ENCODE measurements around the gene BLOC1S3. TPM values are rescaled to one million over a fixed set of nuclear protein-coding genes. Genes with fewer than 3 reads are reported as not detected.
A peak's percentile ranks its signal among the peaks of the same experiment; 100 is the strongest.

Gene BLOC1S3
- total and polyA plus RNA-seq, 2 of the 13 experiments (the other 11 are each of a cell fraction or from before 2014, with no cell fraction given) = 4.3 to 4.8 TPM

DNA sequence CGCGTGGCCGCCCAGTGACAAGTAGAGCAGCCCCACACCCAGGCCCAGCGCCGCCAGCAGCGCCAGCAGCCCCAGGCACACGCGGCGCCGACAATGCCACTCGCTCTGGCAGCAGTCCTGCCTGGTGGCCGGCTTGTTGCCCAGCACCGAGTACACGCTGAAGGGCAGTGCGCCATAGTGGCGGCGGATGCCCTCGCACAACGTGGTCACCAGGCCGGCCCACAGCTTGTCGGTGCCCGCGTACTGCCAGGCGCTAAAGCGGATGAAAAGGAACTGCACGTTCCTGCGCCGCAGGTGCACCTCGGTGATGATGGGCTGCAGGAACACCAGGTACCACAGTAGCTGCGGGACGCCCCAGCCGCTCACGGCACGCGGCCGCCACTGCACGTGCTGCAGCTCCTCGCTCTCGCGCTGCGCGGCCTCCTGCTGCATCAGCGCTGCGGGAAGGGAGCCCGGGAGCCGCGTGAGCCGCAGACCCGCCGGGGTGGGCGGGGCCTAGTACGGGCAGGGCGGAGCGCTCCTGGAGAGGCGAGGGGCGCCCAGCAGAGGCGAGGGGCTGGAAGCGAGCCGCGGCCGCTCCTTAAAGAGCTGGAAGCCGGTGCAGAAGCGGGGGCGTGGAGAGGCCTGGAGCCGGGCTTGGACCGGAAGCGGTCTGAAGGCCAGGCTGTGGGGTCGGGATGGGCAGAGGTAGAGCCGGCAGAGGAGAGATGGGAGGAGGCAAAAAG, 25.1 kb upstream of the BLOC1S3 start (continued):
- TF ChIP-seq, protein P1, sequence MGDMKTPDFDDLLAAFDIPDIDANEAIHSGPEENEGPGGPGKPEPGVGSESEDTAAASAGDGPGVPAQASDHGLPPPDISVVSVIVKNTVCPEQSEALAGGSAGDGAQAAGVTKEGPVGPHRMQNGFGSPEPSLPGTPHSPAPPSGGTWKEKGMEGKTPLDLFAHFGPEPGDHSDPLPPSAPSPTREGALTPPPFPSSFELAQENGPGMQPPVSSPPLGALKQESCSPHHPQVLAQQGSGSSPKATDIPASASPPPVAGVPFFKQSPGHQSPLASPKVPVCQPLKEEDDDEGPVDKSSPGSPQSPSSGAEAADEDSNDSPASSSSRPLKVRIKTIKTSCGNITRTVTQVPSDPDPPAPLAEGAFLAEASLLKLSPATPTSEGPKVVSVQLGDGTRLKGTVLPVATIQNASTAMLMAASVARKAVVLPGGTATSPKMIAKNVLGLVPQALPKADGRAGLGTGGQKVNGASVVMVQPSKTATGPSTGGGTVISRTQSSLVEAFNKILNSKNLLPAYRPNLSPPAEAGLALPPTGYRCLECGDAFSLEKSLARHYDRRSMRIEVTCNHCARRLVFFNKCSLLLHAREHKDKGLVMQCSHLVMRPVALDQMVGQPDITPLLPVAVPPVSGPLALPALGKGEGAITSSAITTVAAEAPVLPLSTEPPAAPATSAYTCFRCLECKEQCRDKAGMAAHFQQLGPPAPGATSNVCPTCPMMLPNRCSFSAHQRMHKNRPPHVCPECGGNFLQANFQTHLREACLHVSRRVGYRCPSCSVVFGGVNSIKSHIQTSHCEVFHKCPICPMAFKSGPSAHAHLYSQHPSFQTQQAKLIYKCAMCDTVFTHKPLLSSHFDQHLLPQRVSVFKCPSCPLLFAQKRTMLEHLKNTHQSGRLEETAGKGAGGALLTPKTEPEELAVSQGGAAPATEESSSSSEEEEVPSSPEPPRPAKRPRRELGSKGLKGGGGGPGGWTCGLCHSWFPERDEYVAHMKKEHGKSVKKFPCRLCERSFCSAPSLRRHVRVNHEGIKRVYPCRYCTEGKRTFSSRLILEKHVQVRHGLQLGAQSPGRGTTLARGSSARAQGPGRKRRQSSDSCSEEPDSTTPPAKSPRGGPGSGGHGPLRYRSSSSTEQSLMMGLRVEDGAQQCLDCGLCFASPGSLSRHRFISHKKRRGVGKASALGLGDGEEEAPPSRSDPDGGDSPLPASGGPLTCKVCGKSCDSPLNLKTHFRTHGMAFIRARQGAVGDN (CRISPR knock-in tag; IDR thresholded peaks at IDR 0.05) = peak; percentile 54
- TF ChIP-seq HOMEZ (CRISPR knock-in tag; IDR thresholded peaks at IDR 0.05; ENCODE audit: low read depth) (no peak), ZNF121 (CRISPR knock-in tag; IDR thresholded peaks at IDR 0.05) (no peak), ZNF501 (CRISPR knock-in tag; IDR thresholded peaks at IDR 0.05) (peak; percentile 19; the same call in 1 of the 2 replicates), BATF2 (CRISPR knock-in tag; IDR thresholded peaks at IDR 0.05) (0 out of 2 replicates have a peak, but pooled peaks have one; percentile 40), RFXAP (CRISPR knock-in tag; IDR thresholded peaks at IDR 0.05; ENCODE audit: borderline replicate concordance) (no peak), ZBTB7A (CRISPR knock-in tag; IDR thresholded peaks at IDR 0.05) (0 out of 2 replicates have a peak, but pooled peaks have one; percentile 23)
- TF ChIP-seq, protein P2, sequence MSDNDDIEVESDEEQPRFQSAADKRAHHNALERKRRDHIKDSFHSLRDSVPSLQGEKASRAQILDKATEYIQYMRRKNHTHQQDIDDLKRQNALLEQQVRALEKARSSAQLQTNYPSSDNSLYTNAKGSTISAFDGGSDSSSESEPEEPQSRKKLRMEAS (IDR thresholded peaks at IDR 0.05) = 0 out of 2 replicates have a peak, but pooled peaks have one; percentile 34

Data from HepG2 (cell line).